ENCODE measurements around the gene DLG2.

The DLG2 gene

DNA sequence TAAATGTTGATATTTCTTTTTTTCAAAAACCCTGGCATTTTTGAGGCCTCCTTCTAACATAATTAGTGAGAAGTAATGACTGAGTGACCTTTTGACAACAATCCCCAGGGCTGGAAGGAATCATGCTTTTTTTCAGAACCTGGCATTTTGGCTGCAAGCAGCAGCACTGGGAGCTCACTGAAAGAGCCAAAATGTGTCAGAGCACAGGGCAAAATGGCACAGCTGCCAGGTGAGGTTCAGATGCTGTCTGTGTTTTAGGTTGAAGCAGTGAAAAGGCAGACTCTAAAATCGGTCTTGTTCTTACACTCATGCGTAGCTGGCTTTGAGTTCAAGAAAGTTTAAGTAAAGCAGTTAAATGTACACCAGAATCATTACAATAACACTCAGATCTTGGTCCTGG, 1063.8 kb downstream of the DLG2 start:
- DNase-seq (ENCODE audit: low read depth): no peak

DNA sequence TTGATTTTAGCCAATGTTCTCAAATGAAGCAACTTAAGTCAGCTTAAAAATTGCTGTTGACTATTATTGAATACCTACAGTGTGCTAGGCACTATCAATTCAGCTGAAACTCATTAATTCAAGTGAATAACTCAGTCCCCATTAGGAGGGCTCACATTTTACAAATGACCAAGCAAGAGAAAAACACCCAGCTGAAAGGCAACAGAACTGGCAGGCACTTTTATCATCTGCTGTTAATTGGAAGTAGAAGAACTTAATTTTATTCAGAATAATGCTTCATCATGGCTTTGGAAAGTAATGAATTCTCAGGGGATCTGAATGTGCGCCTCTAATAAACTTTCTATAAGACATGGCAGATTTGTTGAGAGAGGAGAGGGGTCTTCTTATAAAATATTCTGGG, 1066.9 kb downstream of the DLG2 start:
- no peak for DNase-seq (ENCODE audit: low read depth)

DNA sequence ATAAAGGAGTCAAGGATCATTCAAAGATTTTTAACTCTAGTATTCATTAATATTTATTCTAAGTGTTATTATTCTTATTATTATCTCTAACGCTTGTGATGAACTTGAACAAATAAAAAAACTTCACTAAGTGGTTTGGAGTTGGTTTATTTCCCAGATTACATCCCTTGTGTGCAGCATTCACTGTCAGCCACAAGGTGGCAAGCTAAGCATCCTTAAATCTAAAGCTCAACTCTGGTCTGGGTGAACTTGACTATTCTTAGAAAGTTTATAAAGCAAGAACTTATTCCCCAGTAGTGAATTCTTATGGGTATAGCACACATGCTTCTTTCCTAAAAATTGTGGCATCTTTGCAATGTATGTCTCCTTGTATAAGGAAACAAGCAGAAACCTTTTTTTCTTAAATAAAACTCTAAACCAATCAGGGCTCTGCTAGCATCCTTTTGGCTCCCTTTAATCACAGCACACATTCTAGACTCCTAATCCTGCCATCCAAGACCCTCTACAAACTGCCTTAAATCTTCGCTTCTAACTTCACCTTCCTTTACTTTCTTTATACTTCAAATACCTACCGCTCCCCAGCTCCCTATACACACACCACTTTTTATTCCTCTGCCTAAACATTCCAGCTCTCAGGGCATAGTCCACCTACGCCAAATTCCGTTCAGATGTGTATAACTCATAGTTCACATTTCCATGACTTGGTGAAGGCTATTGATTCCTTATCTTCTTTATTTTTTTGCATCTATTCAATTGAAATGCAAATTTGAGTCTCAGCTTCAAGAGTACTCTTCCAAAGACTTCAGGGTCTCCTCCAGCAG, 1068.8 kb downstream of the DLG2 start:
- DNase-seq (ENCODE audit: low read depth): no peak

DNA sequence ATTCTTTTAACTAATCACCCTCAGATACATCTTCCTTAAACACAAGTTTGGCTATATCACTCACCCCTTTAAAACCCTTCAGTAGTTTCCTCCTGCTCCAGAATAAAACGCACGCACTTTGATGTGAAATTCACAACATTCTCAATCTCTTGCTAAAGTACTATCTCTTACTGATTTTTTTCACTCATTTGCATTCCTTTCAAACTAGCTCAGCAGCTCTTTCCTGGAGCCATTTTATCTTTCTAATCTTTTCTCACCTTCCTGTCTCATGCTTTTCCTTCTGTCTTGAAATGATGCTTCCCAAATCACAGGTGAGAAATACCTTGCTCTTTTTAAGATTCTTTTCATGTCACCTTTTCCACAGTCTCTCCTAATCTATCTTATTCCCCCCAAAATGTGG, 1074.4 kb downstream of the DLG2 start:
- no peak for DNase-seq (ENCODE audit: low read depth)

DNA sequence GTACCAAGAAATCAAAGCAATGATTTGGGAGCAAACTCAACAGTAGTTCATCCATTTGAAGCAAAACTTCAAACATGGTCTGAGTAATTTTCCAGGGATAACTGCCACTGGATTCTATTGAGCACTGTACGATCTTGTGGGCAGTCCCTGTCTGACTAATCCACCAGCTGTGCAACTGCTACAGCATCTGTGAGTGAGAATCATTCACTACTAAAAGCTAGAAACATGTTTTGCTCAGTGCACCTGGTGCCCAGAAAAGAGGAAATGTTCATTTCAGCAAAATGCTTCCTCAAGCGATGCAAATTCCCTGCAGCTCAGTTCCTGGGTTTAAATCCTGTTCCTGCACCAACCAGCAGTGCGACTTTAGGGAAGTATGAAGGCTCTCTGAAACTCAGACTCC, 1077.9 kb downstream of the DLG2 start:
- no peak for DNase-seq (ENCODE audit: low read depth)

DNA sequence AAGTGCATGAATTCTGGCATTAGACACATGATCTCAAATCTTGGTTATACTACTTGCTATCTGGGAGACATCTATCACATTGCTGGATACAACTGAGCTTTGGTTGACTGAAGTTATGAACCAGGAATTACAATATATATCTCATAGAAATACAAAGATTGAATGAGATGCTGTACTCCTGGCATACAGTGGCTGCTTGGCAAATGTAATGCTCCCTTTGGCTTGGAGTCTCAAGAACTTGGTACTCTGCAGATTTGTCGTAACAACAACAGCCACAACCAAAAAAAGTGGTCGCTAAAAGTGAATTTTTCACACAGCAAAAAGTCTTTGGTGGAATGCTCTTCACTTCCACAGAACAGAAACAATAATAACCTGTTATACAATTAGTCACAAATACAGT, 1082.6 kb downstream of the DLG2 start:
- DNase-seq (ENCODE audit: low read depth): no peak

DNA sequence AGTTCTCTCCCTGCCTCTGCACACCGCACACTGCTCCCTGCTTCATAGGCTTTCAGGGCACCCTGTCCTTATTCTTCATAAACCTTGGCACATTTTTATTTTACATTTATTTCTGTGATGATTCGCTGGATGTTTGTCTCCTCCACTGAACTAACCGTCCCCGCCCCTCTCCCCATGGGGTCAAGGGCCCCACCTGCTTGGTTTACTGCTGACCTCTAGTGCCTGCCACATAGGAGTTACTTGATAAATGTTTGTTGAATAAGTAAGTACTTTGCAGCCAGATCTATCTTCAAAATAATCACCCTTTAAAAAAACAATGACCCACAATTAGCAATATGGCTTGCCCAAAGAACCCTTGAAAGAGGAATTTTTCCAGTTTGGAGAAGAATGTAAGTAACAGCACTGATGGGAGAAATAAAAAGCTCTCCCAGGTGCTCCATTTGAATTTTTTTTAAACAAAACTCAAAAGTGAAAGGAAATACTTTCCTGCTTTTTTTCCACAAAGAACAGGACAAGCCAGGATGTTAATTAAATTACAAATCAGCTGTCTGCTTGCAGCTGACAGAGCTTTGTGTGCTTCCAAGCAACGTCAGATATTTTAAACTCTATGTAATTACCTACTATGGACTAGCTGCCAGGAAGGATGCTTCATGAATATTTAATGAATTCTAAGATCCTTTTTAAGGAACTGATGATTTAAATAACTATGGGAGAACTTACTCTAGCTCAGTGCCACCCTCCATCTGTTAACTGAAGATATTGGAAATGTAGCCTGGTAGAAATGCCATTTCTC, 1083.6 kb downstream of the DLG2 start:
- no peak for DNase-seq (ENCODE audit: low read depth)

DNA sequence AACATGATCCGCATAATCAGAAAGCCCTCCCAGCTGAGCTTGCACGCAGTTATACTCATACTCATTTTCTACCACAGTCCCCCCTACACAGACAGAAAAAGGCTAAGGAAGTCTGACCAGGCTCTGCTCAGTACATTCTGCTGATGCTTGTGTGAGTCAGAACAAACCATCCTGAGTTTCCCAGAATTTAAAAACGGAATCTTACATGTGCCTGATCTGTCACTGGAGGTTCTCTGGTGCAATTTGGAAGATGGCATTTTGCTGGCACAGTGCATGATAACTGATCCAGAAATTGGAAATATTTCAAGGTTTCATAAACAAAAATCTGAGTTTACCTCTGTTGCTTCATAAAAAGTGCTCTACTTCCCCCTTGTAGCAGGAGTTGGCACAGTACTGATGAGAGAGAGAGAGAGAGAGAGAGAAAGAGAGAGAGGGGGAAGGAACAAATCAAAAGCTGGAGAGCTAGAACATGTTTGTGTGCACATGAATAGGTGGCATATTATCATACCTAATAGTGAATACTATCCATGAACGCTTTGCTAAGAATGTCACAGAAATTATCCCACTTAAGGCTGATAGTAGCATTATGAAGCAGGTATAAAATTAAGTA, 1085.3 kb downstream of the DLG2 start:
- no peak for DNase-seq (ENCODE audit: low read depth)

DNA sequence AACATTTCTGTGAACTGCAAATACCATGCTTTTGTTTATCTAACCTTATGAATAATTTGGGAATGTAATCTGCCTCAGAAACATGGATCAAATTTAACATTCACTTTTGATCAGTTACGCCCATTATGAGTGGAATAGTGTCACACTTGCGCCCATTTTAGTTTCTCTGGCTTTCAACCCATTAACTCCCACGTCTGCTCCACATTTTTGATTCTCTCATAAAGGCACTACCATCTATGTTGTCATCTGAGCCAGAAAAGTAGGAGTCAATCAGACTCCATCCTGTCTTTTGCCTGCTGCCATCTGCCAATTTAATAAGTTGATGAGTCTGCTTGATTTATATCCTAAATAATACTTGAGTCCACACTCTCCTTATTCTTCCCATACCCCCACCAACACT, 1090.7 kb downstream of the DLG2 start:
- DNase-seq (ENCODE audit: low read depth): no peak

DNA sequence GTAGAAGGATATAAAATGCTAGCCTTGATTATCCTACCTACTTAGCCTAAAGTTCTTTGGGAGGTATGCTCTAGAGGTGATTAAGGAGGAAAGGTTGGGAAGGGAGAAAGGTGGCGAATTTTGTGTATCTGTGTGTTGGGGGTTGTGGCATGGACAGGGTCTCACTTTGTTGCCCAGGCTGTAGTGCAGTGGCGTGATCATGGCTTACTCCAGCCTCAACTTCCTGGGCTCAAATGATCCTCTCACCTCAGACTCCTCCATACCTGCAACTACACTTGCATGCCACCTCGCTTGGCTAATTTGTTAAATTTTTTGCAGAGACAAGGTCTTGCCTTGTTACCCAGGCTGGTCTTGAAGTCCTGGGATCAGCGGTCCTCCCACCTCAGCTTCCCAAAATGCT, 1094.8 kb downstream of the DLG2 start:
- DNase-seq (ENCODE audit: low read depth): no peak

DNA sequence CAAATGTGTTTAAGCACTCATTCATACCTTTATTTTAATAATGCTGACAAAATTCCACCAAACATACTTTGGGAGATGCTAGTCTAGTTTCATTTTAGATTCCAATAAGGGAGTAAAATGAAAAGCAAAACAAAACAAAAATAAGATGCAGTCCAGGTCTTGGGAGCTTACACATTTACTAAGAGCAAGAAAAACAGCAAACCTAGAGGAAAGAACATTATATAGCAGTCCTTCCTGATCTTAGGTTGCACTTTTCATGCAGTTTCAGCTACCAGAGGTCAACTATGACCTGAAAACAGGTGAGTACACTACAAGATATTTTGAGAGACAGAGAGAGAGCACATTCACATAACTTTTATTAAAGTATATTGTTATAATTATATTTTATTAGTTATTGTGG, 1100.9 kb downstream of the DLG2 start:
- DNase-seq (ENCODE audit: low read depth): no peak

DNA sequence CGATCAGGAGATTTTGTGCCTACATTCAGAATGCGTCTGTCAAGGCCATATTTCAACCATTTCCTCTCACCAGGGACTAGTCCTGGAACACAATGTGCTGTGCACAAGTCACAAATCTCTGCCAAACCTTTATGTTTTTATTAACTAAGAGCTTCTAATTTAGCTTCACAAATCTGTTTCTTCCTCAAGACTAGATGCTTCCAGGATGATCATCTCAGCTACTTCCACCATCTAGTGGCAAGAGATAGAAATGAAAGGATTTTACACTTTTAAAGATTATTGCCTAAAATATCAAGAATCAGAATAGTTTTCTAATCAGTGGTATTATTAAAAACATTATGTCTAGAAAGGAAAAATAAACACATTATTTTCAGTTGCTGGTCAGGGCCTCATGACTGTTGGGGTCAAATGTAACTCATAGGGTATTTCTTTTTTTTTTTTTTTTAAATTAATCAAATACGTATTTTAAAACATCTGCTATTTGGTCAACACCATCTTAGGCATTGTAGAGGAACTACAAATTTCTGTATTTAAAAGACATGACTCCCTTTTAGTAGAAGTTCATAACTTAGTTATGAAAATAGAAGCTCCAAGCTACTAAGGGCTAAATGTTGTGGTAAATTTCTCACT, 1102.6 kb downstream of the DLG2 start:
- no peak for DNase-seq (ENCODE audit: low read depth)

DNA sequence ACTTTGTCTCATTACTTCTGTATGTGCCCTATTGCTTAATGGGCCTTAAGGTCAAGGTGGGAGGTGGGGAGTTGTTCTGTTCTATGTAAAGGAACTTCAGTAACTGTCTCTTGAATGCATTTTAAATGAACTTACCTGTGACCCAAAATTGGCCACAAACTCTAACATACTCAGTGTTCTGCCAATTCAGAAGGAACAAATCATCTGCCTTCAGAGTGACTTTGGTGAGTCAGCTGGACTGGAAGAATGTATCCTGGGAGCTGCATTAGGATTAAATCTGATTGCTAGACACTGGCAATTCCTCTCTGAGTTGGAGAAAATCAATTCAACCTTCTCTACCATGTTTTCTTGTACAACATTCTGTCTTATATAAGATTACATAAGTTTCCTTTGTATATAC, 1104.8 kb downstream of the DLG2 start:
- no peak for DNase-seq (ENCODE audit: low read depth)

DNA sequence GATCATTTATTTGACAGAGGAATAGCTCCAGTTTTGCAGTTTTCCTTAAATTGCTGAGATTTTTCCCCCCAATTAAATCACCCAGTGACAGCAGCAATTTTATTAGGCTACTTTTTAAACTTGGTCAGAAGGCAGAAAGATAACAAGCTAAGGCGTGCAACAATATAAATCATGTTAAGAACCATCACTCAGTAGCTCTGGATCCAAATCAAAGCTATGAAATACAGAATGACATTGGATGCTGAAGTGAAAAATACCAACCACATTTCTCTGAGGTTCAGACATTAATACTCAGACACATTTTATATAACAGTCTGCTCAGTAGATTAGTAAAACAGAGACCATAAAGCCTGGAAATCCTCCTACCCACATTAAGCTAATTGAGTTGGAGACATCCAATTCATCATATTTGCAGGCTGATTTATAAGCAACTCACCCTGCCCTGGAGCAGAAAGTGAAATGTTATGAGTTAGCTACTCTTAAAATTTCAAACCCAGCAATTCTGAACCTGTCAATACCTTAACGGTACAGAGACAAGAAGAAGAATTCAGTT, 1108.4 kb downstream of the DLG2 start:
- DNase-seq (ENCODE audit: low read depth): no peak

DNA sequence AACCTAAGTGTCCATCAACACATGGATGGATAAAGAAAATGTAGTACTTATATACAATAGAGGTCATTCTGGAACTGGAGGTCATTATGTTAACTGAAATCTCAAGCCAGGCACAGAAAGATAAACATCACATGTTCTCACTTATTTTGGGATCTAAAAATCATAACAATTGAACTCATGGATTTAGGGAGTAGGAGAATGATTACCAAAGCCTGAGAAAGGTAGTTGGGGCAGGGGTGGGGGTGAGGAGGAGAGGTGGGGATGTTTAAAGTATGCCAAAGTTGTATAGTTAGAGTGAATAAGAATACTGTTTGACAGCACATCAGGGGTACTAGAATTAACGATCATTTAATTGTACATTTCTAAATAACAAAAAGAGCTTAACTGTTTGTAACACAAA, 1112.7 kb downstream of the DLG2 start:
- no peak for DNase-seq (ENCODE audit: low read depth)

DNA sequence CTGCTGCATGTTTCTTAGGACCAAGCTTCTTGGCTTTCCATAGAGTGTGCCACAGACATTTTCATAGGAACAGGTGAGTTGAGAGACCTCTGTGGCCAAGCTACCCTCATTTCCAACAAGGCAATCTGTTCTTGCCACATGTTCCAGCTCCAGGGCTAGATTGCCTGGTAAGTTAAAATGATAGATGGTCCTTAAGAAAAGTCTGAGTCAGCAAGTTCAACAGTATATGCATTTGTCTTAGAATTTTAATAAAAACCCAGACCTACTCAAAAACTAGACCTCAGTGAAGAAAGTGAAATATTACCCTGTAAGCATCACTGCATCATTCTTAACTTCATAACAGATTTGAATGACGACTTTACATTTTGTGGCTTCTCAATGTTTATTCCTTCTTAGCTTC, 1123.6 kb downstream of the DLG2 start:
- no peak for DNase-seq (ENCODE audit: low read depth)

DNA sequence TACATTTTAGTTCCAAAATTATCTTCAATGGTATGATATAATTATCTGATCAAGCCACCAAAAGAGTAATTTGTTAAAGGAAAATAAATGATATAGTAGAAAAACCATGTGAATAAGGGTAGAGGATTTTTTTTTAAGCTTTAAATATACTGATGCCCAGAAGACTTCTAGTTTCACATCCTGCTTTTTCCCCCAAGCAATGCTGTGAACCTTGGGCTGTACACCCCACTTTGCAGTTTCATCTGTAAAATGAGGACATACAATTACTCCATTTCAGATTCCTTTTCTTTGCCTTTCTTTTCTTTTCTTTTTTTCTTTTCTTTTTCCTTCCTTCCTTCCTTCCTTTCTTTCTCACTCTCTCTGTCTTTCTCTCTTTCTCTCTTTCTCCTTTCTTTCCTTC, 1125.4 kb downstream of the DLG2 start:
- DNase-seq (ENCODE audit: low read depth): no peak

DNA sequence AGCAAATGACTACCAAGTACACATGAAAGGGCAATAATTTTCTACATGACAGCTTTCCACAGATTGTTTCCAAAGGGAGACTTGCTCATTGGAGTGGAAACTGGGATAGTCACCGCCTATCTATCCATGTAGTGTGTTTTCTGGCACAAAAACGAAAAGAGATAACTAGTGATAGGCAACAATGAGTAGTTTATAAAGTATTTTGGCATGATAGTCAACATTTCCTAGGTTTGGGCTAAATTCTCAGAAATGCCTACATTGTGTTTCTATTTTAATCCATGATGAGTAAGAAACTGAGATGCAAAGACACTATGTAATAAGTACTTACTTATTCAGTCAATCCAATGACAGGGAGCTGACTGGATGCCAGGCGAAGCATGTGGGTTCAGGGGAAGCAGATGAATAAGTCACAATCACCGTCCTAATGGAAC, 1129.1 kb downstream of the DLG2 start:
- no peak for DNase-seq (ENCODE audit: low read depth)

DNA sequence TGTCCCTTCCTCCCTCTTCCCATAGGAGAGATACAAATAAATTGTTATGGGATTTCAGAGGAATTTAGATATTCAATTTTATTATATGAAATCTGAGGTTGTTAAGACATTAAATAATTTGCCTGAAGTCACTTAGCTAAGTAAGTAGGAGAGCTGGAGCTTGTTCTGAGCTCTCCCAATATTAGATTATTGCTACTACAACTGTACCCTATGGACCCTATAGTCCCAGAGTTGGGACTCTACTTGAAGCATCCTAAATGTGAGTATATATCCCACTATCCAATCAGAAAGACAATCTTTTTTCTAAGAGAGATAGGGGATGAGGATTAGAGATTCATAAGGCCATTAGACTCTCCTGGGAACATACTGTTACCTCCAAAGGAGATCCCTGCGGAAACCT, 1130.0 kb downstream of the DLG2 start:
- no peak for DNase-seq (ENCODE audit: low read depth)

DNA sequence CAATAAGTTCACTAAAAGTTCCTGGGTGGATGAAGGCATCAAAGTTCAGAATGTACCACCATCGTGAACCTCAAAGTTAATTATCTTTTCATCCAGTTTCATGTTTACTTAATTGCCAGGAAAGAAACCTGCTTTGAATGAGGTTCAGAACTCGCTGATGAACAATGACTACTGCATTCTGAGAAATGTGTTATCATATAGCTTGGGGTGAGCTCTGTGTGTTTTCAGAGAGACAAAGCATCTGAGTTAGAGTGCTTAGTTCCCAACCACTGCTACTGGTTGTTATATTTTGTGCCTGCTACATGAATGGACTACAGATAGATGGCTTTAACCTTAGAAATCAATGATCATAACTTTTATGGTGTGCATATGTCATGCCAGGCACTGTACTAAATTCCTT, 1131.0 kb downstream of the DLG2 start:
- no peak for DNase-seq (ENCODE audit: low read depth)

DNA sequence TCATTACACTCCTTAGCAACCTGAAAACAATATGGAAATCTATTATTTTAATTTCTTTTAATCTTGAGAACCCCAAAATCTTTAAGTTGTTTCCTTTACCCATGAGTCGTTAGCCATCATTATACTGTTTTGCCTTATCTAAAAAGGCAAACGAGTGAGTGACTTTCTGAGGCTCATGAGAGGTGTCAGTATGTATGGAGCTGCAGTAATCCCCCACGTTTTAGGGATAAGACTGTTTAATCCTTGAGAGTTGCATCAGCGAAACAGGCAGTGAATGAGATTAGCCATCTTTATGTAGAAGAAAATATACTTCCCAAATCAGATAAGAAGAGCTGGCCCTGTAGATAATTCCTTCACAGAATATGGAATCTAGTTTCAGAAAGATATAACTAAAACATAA, 1147.0 kb downstream of the DLG2 start:
- DNase-seq (ENCODE audit: low read depth): no peak

DNA sequence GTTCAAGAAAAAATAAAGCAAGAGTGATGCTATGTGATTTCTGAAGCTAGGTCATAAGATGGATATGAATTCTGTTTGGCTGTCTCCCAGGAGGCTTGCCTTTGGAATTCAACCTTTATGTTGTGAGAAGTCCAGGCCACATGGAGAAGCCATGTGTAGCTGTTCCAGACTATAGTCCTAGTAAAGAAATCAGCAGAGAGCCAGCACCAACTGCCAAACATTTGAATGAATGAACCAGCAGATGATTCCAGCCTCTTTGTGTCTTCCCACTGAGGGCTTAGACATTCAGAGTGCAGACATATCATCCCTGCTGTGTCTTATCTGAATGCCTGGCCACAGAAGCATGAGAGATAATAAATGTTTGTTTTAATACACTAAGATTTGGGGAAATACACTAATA, 1150.6 kb downstream of the DLG2 start:
- no peak for DNase-seq (ENCODE audit: low read depth)

All from activated T-cell treated with anti-CD3 and anti-CD28 coated beads for 24 hours (primary cell).